ENCODE results near the gene MASP2.
"Not testable (repeated sequence)": the region's sequence is repeated elsewhere in the genome, so short reads cannot be mapped to it uniquely, and the experiment has no call there.

MASP2 gene

DNA sequence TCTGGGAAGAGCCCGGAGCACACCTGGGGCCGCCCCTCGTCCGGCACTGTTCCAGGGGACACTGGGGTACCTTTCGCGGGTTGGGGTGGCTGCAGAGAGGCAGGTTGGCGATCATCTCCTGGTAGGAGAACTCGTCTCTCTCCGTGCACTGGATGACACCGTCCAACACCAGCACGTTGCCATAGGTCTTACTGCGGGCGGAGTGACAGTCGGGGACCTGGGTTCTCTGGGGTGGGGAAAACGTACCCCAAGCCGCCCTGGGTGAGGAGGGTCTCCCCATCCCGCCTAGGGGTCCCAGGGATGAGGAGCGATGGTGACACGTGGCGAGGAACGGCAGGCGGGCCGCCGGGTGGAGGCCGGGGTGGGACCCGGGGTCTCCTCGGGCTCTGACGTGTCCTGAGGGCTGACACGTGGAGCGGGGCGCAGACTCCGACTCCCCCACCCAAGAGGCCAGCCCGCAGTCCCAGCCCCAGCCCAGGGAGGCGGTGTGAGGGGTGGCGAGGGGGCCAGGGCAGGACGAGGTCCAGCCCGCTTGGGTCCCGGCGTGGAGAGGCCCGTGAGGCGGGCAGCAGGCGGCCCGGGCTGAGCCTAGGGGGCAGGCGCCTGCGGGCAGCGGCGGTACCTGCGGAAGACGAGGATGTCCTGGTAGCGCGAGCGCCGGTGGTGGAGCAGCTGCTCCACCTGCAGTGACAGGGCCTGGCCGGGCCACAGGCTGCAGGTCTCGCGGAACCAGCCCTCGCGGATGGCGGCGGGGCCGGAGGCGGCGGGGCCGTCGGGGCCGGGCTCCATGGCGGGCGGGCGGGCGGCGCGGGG lies 12.3 kb upstream of the MASP2 start:
- no peak for DNase-seq (ENCODE audit: low read depth, low spot score)
- peak overlapping the region; percentile 90 for H3K4me3 ChIP-seq (ENCODE audit: low read length)

DNA sequence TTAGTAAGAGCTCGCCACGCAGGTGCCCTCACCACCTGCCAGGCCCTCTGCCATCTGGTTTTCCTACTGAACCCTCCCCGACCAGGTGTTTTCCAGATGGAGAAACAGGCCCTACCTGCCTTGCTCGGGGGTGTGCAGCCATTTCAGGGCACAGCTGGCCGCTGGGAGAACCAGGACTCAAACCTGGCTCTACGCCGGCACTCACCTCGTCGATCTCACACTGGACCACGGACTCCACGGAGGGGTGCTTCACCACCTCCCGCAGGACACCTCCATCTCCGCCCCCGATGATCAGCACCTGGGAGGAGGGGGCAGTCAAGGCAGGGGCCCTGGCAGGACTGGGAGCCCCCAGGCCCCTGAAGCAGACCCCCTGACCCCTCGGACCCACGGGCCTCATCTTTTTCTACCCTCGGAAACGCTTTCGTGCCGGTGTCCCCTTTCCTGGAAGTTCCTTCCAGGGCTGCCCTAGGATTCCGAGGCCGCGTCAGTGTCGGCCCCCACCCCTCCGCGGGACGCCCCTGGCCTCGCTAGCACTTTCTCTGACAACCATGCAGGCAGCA lies 11.6 kb upstream of the MASP2 start:
- peak overlapping the region; percentile 90 for H3K4me3 ChIP-seq (ENCODE audit: low read length)
- DNase-seq (ENCODE audit: low read depth, low spot score), result no peak

DNA sequence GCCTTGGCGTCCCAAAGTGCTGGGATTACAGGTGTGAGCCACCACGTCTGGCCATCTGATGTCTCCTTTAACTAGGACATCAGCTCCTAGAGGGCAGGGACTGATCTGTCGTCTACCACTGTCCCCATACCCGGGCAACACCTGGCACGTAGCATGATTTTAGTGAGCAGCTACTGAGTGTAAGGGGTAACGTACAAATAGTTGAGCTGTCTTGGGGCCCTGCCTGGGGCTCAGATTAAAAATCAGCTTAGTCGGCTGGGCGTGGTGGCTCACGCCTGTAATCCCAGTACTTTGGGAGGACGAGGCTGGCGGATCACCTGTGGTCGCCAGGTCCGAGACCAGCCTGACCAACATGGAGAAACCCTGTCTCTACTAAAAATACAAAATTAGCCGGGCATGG lies 11.0 kb upstream of the MASP2 start:
- no peak for DNase-seq (ENCODE audit: low read depth, low spot score)
- H3K4me3 ChIP-seq (ENCODE audit: low read length), result no peak overlapping the region

DNA sequence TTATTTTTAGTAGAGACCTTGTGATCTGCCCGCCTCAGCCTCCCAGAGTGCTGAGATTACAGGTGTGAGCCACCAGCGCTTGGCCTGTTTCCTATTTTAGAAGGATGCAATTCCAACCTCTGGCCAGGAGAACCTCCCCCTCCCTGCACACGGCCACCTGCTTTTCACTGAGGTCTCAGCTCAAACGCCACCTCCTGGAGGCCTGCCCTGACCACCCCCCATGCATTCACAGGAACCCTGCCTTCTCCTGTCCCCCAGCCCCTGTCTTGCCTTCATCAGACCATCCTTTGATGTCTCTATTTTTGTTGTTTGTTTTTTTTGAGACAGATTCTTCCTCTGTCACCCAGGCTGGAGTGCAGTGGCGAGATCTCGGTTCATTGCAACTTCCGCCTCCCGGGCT lies 10.4 kb upstream of the MASP2 start:
- no peak overlapping the region for H3K4me3 ChIP-seq (ENCODE audit: low read length)
- DNase-seq (ENCODE audit: low read depth, low spot score), result no peak

DNA sequence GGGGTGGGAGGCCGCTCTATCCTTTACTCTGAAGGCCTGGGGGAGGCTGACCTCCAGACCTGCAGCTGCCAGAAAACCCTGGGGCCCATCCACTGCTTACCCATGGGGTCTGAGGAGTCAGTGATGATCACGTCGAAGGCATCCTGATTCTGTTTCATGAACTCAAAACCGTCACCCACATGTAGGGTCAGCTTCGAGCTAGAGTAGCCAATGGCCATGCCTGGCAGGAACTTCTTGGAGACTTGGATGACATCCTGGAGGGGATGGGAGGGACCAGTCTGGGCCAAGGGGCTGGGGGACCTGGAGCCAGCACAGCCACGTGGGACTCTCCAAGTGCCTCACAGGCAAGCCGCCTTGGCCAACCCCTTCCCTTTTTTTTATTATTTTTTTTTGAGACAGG lies 9.5 kb upstream of the MASP2 start:
- no peak for DNase-seq (ENCODE audit: low read depth, low spot score)
- H3K4me3 ChIP-seq (ENCODE audit: low read length), result no peak overlapping the region

DNA sequence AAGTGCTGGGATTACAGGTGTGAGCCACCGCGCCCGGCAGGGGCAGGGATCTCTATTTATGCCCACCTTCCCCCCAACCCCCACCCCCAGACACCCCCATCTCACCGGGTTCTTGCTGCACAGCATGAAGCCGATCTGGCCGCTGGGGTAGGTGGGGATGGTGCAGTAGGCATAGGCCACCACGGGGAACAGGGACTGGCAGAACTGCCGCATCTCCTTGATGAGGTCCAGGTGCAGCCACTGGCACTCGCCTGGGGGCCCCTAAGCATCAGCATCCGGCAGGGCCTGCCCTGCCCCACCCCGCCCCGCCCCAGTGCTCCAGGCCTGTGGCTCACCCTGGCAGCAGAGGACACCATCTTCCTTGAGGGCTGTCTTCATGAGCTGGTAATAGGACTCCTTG lies 8.6 kb upstream of the MASP2 start:
- DNase-seq (ENCODE audit: low read depth, low spot score), result no peak
- no peak overlapping the region for H3K4me3 ChIP-seq (ENCODE audit: low read length)

DNA sequence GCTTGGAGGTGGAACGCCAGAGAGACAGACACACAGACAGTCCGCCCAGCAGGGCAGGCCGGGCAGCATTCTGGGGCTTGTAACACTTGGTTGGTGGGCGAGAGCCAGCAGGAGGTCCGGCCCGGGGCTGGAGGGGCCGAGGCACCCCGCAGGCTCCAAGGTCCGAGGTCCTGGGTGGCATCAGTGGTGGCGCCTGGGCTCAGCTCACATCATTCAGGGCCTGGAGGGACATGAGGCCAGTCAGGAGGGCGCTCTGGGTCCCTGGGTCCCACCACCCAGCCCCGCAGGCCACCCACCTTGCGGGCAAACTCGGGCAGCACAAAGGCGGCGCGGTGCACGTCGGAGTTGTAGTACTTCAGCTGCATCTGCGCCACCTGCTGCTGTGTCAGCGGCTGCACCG lies 7.6 kb upstream of the MASP2 start:
- no peak for DNase-seq (ENCODE audit: low read depth, low spot score)
- no peak overlapping the region for H3K4me3 ChIP-seq (ENCODE audit: low read length)

DNA sequence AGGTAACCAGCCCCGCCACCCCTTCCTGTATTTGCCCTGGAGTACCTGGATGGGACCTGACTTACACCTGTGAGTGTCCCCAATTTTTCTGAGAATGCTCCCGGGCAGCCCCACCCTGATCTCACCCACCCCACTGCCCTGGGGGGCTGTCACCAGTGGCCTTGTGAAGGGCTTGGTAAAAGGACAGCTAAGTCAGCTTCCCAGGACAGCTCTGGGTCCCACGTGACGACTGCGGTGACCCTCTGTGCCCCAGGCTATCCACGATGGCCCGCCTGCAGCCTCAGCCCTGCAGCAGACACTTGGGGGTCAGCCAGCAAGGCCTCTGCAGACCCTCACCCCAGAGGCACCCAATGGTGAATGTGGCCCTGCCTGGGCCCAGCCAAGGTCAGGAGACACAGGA lies 7.1 kb upstream of the MASP2 start:
- DNase-seq (ENCODE audit: low read depth, low spot score), result no peak
- no peak overlapping the region for H3K4me3 ChIP-seq (ENCODE audit: low read length)

DNA sequence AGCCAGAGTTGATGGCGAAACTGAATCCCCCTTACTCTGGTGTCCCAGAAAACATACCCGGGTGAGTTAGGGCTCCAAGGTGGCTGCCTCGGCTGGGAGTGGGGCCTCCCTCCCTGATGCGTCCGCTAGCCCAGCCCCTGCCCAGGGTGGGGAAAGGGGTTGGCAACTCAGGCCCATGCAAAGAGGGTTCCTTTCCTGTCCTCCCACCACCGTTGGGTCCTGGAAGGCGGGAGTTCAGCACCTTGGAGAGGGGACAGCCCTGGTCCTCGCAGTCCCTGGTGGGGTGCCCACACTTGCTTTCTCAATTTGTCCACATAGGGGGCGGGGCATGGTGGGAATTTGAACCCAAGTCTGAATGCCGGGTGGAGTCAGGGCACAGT lies 6.7 kb upstream of the MASP2 start:
- no peak overlapping the region for H3K4me3 ChIP-seq (ENCODE audit: low read length)
- DNase-seq (ENCODE audit: low read depth, low spot score), result no peak

DNA sequence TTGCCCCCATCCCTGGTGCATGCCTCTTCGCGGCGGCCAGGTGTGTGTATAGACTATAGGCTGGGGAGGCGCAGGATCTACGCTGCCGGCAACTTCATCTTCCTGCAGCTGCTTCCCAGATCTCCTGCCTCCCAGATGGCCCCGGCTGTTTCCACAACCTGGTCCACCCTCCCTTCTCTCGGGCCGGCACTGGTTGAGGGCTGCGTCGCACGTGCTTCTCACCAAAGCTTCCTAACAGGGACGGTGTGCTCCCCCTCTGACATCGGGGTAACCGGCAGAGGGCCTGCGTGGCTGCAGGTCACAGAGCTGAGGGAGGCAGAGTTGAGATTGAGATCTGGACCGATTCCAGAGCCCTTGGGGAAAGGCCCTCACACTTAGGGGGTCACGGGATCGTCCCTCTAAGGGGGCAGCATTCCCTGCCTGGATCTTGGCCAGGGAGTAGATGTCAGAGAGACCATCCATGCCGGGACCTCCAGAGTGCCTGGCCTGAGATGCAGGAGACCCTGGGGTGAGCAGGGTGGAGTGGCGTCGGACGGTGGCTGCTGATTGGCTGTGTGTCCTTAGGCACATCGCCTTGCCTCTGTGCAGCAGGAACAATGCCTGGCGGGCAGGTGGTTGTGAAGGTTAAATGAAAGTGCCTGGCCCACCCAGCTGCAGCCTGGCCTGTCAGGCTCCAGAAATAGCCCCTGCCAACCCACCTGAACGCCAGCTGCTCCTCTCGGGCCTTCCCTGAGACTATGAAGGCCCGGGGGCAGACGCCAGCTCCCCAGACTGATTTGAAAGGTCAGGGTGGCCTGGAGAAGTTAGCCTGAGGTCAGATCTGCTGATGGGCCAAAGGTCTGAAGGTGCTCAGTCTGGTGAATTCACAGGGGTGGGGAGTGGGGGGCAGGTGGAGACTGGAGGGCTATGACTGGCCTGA lies 6.1 kb upstream of the MASP2 start:
- H3K4me3 ChIP-seq (ENCODE audit: low read length), result no peak overlapping the region
- DNase-seq (ENCODE audit: low read depth, low spot score), result no peak

DNA sequence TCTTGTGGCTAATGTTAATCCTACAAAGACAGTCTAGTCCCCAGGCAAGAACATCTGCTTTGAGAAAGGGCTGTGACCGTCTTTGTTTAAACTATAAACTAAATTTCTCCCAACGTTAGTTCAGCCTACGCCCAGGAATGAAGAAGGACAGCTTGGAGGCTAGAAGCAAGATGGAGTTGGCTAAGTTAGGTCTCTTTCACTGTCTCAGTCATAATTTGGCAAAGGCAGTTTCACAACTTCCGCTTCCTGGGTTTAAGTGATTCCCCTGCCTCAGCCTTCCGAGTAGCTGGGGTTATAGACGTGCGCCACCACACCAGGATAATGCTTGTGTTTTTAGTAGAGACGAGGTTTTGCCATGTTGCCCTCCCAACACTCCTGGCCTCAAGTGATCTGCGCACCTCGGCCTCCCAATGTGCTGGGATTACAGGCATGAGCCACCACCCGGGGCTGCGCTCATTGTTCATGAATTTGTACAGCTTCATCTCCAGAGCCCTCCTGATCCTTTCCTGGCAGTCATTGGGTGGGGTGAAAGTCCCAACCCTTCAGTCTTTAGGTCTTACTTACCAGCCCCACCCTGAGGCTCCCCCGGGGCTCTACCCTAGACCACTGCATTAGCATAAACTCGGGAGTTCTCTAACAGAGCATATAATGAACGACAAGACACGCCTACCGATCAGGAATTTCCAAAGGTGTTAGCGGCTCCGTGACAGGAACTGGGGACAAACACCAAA lies 4.9 kb upstream of the MASP2 start:
- DNase-seq (ENCODE audit: low read depth, low spot score), result no peak
- H3K4me3 ChIP-seq (ENCODE audit: low read length), result no peak overlapping the region

DNA sequence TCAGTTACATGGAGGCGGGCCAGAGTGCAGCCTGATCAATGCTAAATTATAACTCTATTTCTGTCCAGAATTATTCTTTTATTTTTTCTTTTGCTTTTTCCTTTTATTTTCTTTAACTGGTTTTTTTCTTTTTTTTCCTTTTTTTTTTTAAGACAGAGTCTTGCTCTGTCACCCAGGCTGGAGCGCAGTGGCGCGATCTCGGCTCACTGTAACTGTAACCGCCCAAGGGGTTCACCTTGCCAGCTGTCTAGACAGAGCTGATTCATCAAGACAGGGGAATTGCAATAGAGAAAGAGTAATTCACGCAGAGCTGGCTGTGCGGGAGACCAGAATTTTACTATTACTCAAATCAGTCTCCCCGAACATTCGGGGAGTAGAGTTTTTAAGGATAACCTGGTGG lies 4.1 kb upstream of the MASP2 start:
- H3K4me3 ChIP-seq (ENCODE audit: low read length); DNase-seq (ENCODE audit: low read depth, low spot score): not testable (repeated sequence)

DNA sequence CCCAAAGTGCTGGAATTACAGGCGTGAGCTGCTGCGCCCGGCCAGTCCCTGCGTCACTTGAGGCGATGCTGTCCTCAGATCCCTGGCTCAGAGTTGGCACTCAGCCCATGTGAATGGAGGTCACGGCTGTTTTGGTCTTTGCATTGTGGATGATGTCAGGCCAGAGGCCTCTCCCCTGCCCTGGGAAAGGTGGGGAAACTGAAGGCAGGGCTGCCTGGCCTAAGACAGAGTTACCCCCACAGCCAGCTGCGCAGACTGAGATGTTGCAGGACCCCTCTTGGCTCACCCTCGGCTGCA lies 821 bp downstream of the MASP2 start:
- no peak for DNase-seq (ENCODE audit: low read depth, low spot score)
- H3K4me3 ChIP-seq (ENCODE audit: low read length), result no peak overlapping the region

DNA sequence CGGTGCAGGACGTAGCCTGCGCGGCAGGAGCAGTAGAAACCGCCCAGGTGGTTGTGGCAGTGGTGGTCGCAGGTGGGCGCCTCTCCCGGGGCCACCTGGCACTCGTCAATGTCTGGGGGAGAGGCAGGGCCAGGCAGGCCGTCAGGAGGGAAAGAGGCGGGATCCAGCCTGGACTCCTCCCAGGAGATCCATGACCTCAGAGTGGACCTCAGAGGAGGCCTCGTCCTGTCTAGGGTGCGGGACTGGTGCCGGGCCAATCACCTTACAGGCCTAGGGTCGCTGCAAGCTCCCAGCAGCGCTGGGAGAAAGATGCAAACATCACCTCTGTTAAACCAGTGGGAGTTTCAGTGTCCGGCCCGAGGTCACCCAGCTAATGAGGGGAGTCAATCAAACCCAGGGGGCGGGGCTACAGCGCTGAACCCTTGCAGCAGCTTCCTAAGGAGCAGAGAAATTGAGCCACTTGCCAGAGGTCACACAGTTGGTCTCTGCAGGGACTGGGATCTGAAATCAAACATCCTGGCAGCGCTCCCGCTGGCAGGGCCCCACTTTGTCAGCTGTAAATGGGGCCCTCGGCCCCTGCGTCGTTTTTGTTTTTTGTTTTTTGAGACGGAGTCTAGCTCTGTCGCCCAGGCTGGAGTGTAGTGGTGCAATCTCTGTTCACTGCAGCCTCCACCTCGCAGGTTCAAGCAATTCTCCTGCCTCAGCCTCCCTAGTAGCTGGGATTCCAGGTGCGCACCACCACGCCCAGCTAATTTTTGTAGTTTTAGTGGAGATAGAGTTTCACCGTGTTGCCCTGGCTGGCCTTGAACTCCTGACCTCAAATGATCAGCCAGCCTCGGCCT lies 1.4 kb downstream of the MASP2 start:
- DNase-seq (ENCODE audit: low read depth, low spot score), result no peak
- H3K4me3 ChIP-seq (ENCODE audit: low read length), result no peak overlapping the region

DNA sequence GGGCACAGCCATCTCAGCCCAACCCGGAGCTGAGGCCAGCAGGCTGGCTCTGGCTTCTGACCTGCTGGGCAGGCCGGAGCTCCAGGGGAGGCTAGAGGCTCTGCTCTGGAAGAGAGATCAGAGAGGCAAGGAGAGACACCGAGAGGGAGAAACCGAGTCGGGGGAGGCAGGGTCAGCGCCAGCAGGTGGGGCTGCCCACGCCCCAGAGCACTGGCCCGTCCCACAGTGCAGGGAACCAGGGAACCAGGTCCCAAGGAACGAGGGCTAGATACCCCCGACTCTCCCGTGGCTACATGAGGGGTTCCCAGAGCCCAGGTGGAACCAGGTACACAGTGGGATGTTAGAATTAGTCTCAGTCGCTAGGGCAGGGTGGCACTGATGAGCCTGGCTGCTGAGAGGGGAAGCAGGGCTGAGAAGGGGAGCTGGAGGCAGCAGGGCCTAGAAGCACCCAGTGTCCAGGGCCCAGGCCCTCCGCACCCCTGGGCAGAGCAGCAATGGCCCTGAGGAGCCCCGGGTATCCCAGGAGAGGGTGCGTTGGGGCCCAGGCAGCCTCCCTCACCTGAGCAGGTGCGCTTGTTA lies 2.1 kb downstream of the MASP2 start:
- no peak for DNase-seq (ENCODE audit: low read depth, low spot score)
- no peak overlapping the region for H3K4me3 ChIP-seq (ENCODE audit: low read length)

DNA sequence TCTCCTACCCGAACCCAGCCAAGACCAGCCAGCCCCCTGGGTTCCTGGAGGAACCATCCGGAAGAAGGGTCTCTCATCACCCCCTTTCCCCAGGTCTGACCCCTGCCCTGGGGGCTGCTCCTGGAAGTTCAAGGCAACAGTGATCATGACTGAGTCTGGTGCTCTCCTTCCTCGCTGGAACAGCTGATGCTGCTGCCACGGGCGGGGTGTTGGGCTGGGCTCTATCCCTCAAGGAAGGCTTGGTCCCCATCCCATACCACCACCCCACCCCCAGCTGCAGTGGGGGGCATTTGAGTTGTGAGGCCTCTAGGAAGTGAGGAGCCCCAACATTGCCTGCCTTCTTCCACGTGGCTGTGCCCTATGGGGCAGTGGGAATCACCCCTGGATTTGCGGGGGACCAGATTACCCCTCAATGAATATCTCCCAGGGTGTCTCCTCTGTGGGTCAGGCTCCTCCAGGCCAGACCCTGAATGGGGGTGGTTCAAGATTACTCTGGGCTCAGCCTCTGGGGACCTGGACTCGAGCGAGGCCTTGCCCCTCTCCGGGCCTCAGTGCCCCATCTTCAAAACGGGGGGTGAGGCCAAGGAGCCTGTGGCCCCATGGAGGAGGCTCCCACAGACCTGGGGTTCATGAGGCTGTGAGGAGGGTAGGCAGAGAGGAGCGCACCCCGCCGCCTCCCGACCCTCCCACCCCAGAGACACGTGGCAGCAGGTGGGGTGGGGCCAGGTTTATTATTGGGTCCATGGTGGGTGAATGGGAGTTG lies 2.8 kb downstream of the MASP2 start:
- no peak for DNase-seq (ENCODE audit: low read depth, low spot score)
- no peak overlapping the region for H3K4me3 ChIP-seq (ENCODE audit: low read length)

DNA sequence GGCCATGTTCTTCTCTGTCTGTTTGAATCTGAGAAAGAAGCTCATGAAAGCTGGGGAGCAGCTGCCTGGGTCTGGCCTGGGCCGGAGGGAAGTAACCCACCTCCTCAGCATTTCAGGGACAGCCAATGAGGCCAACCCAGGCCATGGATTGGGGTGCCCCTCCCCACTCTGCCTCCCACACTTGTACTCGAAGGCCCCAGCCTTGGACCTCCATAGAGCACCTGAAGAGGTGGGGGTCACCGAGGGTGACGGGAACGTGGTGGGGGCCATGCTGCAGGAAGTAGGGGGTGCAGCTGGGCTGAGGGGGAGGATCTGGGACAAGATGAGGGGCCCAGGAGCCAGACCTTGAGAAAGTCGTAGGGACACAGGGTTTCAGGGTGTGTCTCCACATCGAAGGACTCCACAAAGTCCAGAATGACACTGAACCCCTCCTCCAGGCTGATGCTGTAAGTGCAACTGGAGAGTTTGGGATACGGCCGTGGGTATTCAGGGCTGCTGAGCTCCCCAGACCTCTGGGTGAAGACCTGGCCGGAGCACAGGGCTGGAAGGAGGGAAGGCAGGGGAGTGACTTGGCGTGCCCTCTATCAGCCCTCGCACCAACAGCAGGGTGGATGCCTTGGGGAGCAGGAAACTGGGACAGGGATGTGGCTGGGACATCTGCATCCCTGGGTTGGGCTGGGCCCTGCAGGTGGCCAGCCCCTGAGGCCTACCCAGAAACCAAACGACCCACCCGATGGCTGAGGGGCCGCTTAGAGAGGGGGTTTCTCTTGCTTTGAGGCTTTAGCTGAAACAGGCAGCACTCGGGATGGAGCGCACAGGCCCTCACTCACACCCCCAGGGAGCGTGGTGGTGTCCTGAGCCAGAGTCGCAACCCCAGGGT lies 3.8 kb downstream of the MASP2 start:
- DNase-seq (ENCODE audit: low read depth, low spot score), result no peak
- no peak overlapping the region for H3K4me3 ChIP-seq (ENCODE audit: low read length)

Data from Jurkat, Clone E6-1 (cell line).